A172 (cell line): Measurements from ENCODE around the gene KRT26. TPM values are rescaled to one million over a fixed set of nuclear protein-coding genes. Genes with fewer than 3 reads are reported as not detected.
"Not testable (repeated sequence)": the region's sequence is repeated elsewhere in the genome, so short reads cannot be mapped to it uniquely, and the experiment has no call there.

Source experiments
- DNase-seq: peaks from one replicate; pipeline ENCODE4 v3.0.0-alpha.2; 2015; ENCODE audit warnings: low spot score
- total RNA-seq: library from RNA; depleted of rRNA; stranded (reverse); fragments of >200 nt; shearing (Covaris generic); gene quantifications from 2 replicates; pipeline ENCODE4 v1.2.3, GENCODE V29; 2014

The KRT26 gene
- total RNA-seq, 1 experiment from 2014 or later, result not detected

GRCh38 chr17:40795019-40795667 is 23.1 kb upstream of the KRT26 start:
- DNase-seq, result no peak

- no peak for DNase-seq
Measured at GRCh38 chr17:40794466-40794865, 22.5 kb upstream of the KRT26 start.

- DNase-seq, result no peak
Measured at GRCh38 chr17:40793832-40794231, 21.8 kb upstream of the KRT26 start.

GRCh38 chr17:40791787-40792436 is 19.9 kb upstream of the KRT26 start:
- DNase-seq, result peak; percentile 33

- no peak for DNase-seq
Measured at GRCh38 chr17:40791111-40791510, 19.1 kb upstream of the KRT26 start.

- no peak for DNase-seq
Measured at GRCh38 chr17:40782450-40782849, 10.4 kb upstream of the KRT26 start, which contains the start of gene KRT27. Gene KRT27 (minus strand): TSS chr17:40782550. CDS start chr17:40782493, 57 bp downstream.

- no peak for DNase-seq
Measured at GRCh38 chr17:40779181-40779909, 7.3 kb upstream of the KRT26 start.

GRCh38 chr17:40778461-40778860 is 6.5 kb upstream of the KRT26 start:
- DNase-seq, result no peak

GRCh38 chr17:40777971-40778370 is 6.0 kb upstream of the KRT26 start:
- DNase-seq, result no peak

GRCh38 chr17:40777459-40777858 is 5.5 kb upstream of the KRT26 start:
- DNase-seq, result no peak

- no peak for DNase-seq
Measured at GRCh38 chr17:40775945-40776344, 3.9 kb upstream of the KRT26 start.

- no peak for DNase-seq
Measured at GRCh38 chr17:40765657-40766056, 6.3 kb downstream of the KRT26 start.

- no peak for DNase-seq
Measured at GRCh38 chr17:40763752-40764151, 8.2 kb downstream of the KRT26 start.

GRCh38 chr17:40760105-40761016 is 11.6 kb downstream of the KRT26 start:
- DNase-seq, result no peak

GRCh38 chr17:40755231-40755630 is 16.8 kb downstream of the KRT26 start, which contains the start of gene KRT25:
Gene KRT25 (minus strand): TSS chr17:40755331. CDS start chr17:40755271, 60 bp downstream.
- no peak for DNase-seq

GRCh38 chr17:40753804-40754203 is 18.2 kb downstream of the KRT26 start:
- no peak for DNase-seq

- no peak for DNase-seq
Measured at GRCh38 chr17:40751065-40751464, 20.9 kb downstream of the KRT26 start.

GRCh38 chr17:40750391-40750790 is 21.6 kb downstream of the KRT26 start:
- no peak for DNase-seq

- not testable (repeated sequence) for DNase-seq
Measured at GRCh38 chr17:40748666-40749065, 23.3 kb downstream of the KRT26 start.

GRCh38 chr17:40738553-40738952 is 33.4 kb downstream of the KRT26 start:
- no peak for DNase-seq

- no peak for DNase-seq
Measured at GRCh38 chr17:40735016-40735415, 37.0 kb downstream of the KRT26 start.

- no peak for DNase-seq
Measured at GRCh38 chr17:40734018-40734417, 38.0 kb downstream of the KRT26 start.
